Measurements from ENCODE around the gene BBS12.

- TF ChIP-seq POLR2A (IDR thresholded peaks at IDR 0.05; ENCODE audit: low read depth, low read length) (no peak), JUN (IDR thresholded peaks at IDR 0.05; ENCODE audit: borderline replicate concordance, insufficient read depth, insufficient read length, low read depth) (no peak)
Observed at GRCh38 chr4:122701061-122701460, 31.4 kb upstream of the BBS12 start.

Data from endothelial cell of umbilical vein (primary cell).